K562 (cell line): ENCODE data around the gene CPT1C.

Experiments used
- EZH2 ChIP-seq: IDR thresholded peaks from 2 replicates; pipeline ENCODE4 v1.6.1; 2012; ENCODE audit warnings: low read depth, mild to moderate bottlenecking, inconsistent platforms, low read length, borderline replicate concordance
- HDAC2 ChIP-seq: fragments of 450-650 bp; IDR thresholded peaks from 2 replicates; pipeline ENCODE4 v1.6.1; 2016; ENCODE audit warnings: mild to moderate bottlenecking
- KDM1A ChIP-seq, 2 experiments: fragments of 450-650 bp; IDR thresholded peaks; 2 replicates each; pipeline ENCODE4 v1.6.1; 2016; ENCODE audit warnings: mild to moderate bottlenecking in 2 of 2
- KLF1 ChIP-seq: fragments of 450-650 bp; IDR thresholded peaks from 2 replicates; pipeline ENCODE4 v1.6.1; 2016; ENCODE audit warnings: missing genetic modification characterization, missing compliant biosample characterization
- ZZZ3 ChIP-seq: fragments of 450-650 bp; IDR thresholded peaks from 2 replicates; pipeline ENCODE4 v1.6.1; 2016; ENCODE audit warnings: antibody characterized with exemption, mild to moderate bottlenecking, moderate library complexity
- TF ChIP-seq, protein P1 (sequence below), 3 experiments: IDR thresholded peaks in 2 of 3; conservative IDR thresholded peaks in 1 of 3; 2 replicates each; pipeline ENCODE4 v1.5.1; 2011 to 2012; ENCODE audit warnings: low read length in 3 of 3, mild to moderate bottlenecking in 3 of 3, control low read depth in 2 of 3, improper control_type of control experiment in 1 of 3, inconsistent platforms in 1 of 3, low read depth in 1 of 3, mixed read lengths in 1 of 3, moderate library complexity in 1 of 3; ENCODE audit not compliant: insufficient read depth in 2 of 3

DNA sequence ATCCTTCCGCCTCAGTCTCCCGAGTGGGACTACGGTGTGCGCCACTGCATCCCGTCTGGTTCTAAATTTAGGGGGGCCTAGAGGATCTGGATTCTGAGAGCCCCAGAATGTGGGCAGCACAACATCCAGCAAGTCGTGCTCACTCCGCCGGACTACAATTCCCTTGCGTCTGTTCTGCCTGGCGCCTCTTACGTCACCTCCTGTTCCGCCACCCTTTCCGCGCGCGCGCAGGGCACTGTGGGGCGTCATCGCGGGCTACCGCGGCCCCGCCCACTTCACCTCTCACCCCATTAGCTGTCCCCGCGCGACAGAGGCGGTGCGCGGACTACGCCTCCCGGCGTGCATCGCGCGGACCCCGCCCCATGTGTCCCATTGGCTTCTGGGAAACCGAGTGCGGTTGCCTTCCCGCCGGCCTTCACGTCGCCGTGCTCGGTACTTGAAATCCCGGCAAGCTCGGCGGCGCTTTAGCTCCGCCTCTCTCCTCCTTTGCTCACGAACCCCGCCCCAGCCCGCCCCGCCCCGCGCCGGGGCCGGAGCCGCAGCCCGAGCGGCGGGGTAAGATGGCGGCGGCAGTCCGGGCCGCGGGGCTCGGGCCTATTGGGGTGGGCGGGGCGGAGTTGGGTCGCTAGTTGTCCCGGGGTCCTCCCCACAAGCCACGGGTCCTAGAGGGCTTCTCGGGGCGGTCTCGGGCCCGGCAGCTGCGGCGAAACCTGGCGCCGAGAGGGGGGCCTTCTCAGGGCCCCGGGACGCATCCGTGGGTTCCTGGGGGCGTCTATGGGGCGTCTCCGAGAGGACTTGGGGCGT lies 49.0 kb upstream of the CPT1C start, which contains the start of gene SCAF1:
- TF ChIP-seq HDAC2 = no peak
- TF ChIP-seq KLF1 = peak; percentile 85
- TF ChIP-seq EZH2 = no peak
- TF ChIP-seq, protein P1, sequence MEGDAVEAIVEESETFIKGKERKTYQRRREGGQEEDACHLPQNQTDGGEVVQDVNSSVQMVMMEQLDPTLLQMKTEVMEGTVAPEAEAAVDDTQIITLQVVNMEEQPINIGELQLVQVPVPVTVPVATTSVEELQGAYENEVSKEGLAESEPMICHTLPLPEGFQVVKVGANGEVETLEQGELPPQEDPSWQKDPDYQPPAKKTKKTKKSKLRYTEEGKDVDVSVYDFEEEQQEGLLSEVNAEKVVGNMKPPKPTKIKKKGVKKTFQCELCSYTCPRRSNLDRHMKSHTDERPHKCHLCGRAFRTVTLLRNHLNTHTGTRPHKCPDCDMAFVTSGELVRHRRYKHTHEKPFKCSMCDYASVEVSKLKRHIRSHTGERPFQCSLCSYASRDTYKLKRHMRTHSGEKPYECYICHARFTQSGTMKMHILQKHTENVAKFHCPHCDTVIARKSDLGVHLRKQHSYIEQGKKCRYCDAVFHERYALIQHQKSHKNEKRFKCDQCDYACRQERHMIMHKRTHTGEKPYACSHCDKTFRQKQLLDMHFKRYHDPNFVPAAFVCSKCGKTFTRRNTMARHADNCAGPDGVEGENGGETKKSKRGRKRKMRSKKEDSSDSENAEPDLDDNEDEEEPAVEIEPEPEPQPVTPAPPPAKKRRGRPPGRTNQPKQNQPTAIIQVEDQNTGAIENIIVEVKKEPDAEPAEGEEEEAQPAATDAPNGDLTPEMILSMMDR (IDR thresholded peaks at IDR 0.05 in 2 of 3, conservative IDR thresholded peaks at IDR 0.05 in 1 of 3; ENCODE audit: insufficient read depth in 2 of 3, low read depth in 1 of 3, low read length in 3 of 3) = no peak
- no peak for TF ChIP-seq KDM1A (IDR thresholded peaks at IDR 0.05)
- TF ChIP-seq ZZZ3 = no peak
